GM12874 (cell line): Measurements from ENCODE around the gene TMEM184C.

Experiments
- TF ChIP-seq, protein P1 (sequence below): IDR thresholded peaks from 2 replicates; pipeline ENCODE4 v1.5.1; 2011; ENCODE audit warnings: low read depth, mild to moderate bottlenecking, control low read depth, low read length, moderate library complexity; ENCODE audit not compliant: insufficient read depth

The TMEM184C gene

GRCh38 chr4:147620315-147620714 is 3.1 kb downstream of the TMEM184C start:
- TF ChIP-seq, protein P1, sequence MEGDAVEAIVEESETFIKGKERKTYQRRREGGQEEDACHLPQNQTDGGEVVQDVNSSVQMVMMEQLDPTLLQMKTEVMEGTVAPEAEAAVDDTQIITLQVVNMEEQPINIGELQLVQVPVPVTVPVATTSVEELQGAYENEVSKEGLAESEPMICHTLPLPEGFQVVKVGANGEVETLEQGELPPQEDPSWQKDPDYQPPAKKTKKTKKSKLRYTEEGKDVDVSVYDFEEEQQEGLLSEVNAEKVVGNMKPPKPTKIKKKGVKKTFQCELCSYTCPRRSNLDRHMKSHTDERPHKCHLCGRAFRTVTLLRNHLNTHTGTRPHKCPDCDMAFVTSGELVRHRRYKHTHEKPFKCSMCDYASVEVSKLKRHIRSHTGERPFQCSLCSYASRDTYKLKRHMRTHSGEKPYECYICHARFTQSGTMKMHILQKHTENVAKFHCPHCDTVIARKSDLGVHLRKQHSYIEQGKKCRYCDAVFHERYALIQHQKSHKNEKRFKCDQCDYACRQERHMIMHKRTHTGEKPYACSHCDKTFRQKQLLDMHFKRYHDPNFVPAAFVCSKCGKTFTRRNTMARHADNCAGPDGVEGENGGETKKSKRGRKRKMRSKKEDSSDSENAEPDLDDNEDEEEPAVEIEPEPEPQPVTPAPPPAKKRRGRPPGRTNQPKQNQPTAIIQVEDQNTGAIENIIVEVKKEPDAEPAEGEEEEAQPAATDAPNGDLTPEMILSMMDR: no peak

DNA sequence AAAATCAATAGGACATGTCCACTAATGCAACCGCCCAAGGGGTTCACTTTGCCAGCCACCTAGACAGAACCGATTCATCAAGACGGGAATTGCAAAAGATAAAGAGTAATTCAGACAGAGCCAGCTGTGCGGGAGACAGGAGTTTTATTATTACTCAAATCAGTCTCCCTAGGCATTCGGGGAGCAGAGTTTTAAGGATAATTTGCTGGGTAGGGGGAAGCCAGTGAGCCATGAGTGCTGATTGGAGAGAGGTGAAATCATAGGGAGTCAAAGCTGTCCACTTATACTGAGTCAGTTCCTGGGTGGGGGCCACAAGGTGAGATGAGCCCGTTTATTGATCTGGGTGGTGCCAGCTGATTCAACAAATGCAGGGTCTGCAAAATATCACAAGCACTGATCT is 8.5 kb downstream of the TMEM184C start:
- TF ChIP-seq, protein P1: no peak

- TF ChIP-seq, protein P1: no peak
These were observed 9.7 kb downstream of the TMEM184C start for GRCh38 chr4:147626903-147627302.

GRCh38 chr4:147628415-147628814 is 11.2 kb downstream of the TMEM184C start:
- TF ChIP-seq, protein P1: no peak

GRCh38 chr4:147629783-147630730 is 12.9 kb downstream of the TMEM184C start:
- TF ChIP-seq, protein P1: no peak

GRCh38 chr4:147633113-147633512 is 15.9 kb downstream of the TMEM184C start:
- TF ChIP-seq, protein P1: no peak

- TF ChIP-seq, protein P1: no peak
These were observed 16.4 kb downstream of the TMEM184C start for GRCh38 chr4:147633643-147634042.
